Anterior cingulate cortex (tissue), 58 donors: ENCODE results near the gene KCTD1.

Source experiments
- DNase-seq, 58 donors: peaks; one replicate each; lab custom pipeline; 2025; lab: John Stamatoyannopoulos, UW

KCTD1 gene

DNA sequence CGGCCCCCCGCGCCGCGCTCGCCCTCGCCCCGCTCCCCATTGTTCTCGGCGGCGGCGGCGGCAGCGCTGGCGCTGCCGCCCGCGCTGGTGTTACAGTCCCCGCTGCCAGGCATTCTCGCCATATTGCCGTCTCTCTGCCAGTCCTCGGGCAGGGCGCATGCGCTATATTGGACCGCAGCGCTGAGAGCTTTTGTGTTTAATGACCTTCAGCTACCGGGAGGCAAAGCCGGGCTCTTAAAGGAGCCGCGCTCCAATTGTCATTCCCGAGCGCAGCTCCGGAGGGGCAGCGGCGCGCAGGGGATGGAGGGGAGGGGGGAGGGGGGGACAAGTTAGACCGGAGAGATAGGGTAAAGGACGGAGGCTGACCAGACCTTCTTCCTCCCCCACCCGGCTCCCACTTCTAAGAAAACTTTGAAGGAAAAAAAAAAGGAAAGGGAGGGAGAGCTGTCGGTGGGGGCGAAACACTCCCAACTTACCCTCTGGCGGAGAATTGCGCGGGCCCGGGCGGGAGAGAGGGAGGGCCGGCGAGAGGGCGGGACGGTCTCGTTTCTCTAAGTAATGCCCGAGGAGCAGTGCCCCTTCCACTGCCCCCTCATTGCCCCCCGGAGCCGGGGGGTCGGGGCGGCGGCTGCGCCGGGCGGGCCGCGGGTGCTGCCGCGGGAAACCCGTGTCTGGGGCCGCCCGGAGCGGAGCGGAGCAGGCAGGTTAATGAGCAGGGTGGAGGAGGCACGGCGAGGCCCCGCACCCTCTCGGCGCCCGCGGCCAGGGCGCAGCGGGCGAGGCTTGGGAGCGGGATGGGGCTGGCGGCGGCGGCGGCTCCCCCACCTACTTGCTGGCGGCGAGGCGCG lies at the start of gene KCTD1:
Gene KCTD1 (minus strand): TSS at position 139 of the 848 bp plus-strand sequence. CDS start 17 bp downstream, at position 122.
- DNase-seq = peak in 55 of 58 donors; percentile 14 to 86 (median 71)

- no peak for DNase-seq
Measured at GRCh38 chr18:26593365-26594320, 45.3 kb upstream of the KCTD1 start.

DNA sequence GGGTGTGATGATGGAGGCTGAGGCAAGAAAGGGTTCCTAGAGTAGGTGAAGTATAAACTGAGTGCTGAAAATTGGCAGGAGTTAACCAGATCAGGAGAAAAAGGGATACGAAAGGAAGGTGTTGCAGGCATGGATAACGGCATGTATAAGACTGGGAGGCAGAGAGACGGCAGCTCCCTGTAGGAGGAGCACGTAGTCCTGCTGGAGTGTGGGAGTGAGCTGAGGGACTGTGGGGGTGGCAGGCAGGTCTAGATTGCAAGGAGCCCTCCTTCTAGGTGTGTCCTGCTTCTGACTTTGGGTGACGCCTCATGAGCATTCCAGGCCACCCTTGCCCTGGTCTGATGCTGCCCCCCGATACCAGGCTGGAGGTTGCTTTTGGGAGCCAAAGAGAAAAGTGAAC lies 36.4 kb upstream of the KCTD1 start:
- no peak for DNase-seq

DNA sequence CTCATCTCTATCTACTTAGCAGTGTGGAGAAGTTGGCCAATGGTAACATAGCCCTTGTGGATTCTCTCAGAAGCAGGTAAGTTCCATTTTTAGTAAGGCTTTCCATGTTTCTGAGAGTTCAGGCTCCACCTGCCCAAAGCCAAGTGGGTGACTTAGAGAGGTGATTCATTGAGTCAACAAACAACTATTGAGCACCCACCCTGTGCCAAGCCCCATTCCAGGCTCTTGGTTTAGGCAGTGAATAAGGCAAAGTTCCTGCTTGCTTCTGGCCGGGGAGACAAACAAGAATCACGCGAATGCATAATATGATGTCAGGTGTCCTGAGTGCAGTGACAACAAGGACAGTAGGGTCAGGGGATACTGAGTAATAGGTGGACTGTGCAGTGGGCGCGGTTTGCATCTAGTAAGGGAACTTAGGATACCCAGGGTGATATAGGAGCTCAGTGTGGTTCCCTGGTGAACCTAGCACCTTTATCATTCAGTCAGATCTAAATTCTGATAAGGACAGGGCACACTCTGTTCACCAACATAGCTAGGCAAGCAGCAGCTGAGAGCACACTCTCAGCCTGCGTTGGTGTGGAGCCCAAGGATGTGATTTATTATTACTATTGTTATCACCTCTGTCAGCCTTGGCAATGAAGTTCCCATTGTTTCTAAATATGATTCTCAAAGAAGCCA lies 31.7 kb upstream of the KCTD1 start:
- no peak for DNase-seq

- DNase-seq = no peak
Measured at GRCh38 chr18:26575865-26576217, 27.5 kb upstream of the KCTD1 start.

DNA sequence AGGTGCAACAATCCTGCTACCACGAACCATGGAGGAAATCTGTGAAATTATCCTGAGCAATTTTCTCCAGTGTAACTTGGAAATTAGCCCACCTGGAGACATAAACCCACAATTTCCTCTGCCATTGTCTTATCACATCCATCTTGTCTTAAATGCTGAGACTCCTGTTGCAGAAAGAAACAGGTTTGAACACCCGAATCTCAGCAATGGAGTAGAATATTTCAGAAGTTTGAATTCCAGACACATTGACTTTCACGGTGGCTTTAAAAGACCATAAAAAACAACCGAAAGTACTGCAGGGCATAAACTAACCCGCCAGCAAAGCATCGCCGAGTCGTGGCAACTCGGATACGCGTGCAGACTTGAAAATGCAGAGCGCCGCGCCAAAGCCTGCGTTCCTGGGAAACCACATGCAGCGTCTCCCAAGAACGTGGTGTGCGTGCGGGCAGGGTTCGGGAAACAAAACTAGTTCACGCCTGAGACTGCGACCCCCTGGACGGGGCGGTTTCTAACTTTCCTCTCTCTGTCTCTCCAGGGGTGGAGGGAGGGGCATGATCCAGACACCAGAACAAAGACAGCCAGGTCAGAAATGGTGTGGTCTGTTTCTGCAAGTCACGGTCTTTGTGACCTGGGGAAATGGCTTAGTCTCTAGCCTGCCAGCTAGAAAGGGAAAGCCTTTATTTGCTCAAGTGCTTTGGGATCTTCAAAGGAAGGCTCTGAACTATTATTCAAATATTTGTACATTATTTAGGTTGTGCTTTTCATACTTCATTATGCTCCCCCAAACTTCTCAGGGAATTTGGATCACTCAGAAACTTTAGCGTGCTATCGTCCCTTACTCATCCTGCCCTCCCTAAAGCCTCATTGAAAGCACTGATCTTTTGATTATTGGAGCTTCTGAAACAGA lies 26.9 kb upstream of the KCTD1 start:
- peak in 39 of 58 donors; percentile 3 to 68 (median 16) for DNase-seq

- DNase-seq = peak in 22 of 58 donors; percentile 3 to 65 (median 25)
Measured at GRCh38 chr18:26568926-26569665, 20.7 kb upstream of the KCTD1 start.

GRCh38 chr18:26568513-26568912 lies 20.2 kb upstream of the KCTD1 start:
- no peak for DNase-seq

GRCh38 chr18:26566874-26567555 lies 18.7 kb upstream of the KCTD1 start:
- DNase-seq = no peak

DNA sequence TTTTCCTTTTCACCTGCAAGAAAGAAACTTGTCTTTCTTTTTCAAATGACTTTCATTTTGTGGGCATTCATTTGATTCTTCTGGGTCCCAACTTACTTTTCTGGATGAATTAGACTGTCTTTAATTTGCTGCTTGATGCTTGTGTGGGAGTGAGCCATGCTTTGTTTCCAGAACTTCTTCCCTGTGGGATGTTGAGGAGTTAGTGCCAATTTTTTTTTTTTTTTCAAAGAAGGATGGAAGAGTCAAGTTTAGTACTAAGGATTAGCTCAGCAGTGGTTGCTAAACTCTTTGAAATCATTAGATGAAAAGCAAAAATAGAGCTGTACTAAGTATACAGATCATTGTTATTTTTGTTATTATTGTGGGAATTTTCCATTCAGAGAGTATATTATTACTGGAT lies 17.2 kb upstream of the KCTD1 start:
- peak in 1 of 58 donors; percentile 23 for DNase-seq

GRCh38 chr18:26563024-26563423 lies 14.7 kb upstream of the KCTD1 start:
- DNase-seq = no peak

GRCh38 chr18:26562568-26562967 lies 14.2 kb upstream of the KCTD1 start:
- DNase-seq = no peak

DNA sequence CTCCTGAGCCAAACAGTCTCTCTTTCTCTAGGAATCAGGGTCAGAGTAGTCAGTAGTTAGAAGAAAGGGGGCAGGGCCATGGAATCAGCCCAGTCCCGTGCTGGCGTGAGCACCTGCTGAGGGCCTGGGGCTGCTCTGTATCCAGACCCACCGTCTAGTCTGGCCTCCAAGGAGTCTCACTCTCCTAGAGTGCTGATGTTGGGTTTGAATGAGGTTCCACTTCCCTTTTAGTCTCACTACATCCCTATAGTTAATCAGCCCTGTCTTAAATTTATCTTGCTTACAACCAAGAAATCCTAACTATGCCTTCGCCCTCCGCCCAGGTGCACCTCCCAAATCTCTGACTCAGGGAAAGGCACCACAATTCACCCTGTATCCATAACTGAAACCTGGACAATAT lies 13.4 kb upstream of the KCTD1 start:
- DNase-seq = no peak

GRCh38 chr18:26556573-26556972 lies 8.2 kb upstream of the KCTD1 start:
- no peak for DNase-seq

DNA sequence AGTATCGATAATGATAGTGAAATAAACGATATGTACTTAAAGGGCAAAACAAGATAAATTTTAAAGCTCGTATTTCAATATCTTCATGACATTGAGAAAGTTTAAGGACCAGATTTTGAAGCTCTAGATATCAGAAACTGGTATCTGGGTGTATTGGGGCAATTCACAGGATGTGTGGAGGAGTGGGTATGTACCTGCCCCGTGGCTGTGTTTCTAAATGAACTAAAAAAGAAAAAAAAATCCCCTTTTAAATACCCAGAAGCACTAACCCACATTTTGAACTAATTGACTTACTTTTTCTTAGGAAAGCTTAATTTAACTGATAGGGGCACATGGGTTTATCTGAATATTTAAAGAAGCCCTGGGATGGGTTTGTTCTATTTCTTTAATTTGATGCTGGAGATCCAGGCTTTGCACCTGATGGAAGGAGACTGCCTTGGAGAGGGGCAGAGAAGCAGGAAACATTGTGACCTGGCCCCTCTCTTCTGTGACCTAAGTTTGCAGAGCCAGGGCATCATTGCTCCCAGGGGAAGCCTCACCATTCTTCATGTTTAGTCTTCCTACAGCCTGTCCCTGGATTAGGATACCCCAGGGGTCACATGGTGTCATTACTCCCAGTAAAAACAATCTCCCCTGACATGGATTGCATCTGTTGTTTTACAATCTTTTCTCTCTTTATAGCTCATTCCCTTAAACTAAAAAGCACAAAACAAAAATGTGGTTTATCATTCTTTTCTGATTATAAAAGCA lies 7.6 kb upstream of the KCTD1 start:
- no peak for DNase-seq

DNA sequence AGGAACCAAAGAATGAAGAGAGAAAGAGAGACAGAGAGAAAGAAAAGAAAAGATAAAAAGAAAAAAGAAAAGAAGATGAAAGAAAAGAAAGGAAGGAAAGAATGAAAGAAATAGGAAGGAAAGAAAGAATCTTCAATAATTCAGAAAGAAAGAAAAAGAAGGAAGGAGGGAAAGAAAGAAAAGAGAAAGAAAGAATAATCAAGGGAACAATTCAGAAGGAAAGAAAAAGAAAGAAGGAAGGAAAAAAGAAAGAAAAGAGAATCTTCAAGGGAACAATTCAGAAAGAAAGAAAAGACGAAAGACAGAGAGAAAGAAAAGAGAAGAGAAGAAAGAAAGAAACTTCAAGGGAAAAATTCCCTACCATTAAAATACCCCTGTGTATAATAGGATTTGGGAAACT lies 5.6 kb upstream of the KCTD1 start:
- DNase-seq = no peak

DNA sequence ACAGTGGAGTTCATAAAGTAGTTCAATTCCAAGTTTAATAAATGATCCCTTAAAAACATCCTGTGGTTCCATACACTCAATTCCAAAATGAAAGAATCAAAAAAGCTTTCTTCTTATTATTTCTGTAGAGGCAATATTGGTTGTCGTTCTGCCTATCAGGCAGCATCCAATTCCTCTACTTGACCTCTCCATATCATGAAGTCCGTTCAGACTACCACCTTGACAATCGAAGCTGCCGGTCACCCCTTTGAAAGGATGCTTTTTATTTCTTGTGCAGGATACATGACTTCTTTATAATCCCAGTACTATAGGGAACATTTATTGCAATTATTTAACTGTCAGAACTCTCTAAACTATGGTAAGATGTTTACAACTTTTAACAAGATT lies 3.3 kb upstream of the KCTD1 start:
- DNase-seq = no peak
